NCI-H1694 (cell line): ENCODE data around the gene PIGN.

Source experiments
- DNase-seq: peaks from one replicate; lab custom pipeline; 2025; lab: John Stamatoyannopoulos, UW

The PIGN gene

DNA sequence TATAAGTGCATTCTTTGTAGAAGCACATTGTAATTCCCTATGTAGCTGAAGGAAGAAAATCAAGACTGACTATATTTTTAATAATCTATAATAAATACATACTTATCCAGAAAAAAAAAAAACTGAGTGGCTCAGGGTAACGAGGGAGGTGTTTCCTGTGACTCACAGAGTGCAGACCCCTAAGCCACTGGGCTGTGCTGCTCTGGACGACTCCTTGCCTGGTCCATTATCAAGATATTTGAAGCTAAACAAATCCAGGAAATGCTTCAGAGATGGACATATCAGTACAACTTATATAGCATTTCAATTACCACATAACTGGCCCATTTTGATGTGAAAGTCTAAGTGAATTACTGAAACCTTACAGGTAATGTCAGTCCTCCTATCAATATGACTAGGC lies 80.6 kb downstream of the PIGN start:
- no peak for DNase-seq

DNA sequence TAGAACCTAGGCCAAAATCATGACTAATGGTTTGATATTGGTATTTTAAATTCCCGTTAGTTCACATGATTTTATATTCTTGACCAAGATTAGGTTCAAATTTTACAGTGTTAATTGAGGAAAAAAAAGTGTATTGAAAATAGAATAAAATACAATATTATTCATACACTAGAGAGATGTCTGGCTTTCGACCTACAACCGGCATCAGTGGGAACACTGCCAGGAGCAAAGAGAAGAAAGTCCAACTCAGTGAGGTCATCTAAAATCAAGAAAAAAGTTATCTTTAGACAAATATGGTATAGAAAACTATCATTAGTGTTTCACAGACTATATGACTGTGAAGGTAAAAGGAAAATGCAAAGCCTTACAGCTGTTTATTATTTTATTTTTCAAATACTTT lies 81.5 kb downstream of the PIGN start:
- no peak for DNase-seq

DNA sequence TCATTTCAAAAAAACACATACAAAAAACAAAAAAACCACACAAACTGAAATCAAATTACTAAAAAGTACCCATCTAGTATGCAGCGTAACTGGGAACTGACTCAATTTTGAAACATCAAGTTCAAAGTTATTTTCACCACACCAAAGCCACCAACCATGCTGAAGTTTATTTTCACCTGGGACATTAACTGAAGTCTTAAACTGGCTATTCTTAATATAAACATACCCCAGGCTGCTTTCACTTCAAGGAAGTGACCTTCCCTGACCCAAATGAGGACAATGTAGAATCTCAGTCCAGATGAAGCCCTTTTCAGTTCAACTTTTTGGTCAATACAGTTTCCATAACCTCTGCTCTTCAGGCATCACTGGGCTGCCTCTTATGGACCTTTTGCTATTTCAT lies 84.6 kb downstream of the PIGN start:
- no peak for DNase-seq

DNA sequence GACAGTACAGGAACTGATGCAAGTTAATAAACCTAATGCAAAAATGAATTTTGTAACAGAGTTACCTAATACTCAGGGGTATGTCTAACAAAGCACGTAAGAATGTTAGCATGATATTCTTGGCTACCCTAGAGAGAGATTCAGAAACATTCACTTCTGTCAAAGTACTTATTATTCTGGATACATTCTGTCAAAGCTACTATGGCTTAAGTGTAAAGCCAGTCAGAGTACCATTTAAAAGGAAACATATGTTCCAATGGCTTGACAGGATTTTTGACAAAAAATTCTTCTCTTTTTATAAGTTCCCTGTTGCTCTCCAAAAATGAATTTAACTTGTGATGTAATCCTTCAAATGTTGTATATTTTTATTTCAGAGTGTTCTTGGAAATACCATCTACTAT lies 85.5 kb downstream of the PIGN start:
- no peak for DNase-seq

DNA sequence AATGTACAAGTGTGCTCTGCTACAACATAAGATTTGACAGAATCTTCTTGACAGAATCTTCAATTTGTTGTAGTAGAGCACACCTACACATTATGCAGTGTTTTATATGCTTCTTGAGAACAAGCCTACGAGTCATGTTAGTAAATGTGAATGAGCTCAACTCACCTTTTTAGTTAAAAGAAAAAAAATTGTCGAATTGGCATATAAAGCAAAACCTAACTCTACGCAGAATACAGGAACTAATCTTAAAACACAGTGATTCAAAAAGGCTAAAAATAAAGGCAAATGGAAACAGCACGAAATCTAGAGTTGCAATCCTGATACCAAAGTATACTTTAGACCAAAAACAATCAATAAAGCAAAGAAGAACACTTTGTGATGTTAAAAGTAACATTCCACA lies 87.9 kb downstream of the PIGN start:
- no peak for DNase-seq

DNA sequence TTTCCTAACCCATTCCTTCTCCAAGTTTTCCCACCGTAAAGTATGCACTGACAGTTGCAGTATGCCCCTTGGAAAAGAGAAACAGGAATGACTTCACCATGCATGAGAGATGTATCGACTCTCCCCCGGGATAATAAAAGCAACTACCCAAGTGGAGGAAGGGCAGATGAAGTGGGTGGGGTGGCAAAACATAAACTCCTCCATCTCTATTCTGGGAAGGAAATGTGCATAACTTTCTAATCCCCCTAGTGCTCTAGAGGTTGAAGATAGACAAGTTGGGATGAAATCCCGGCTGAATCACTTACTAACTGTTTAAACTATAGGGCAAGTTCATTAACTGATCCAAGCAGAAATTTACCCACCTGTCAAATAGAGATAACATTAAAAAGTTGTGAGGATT lies 89.2 kb downstream of the PIGN start:
- no peak for DNase-seq

DNA sequence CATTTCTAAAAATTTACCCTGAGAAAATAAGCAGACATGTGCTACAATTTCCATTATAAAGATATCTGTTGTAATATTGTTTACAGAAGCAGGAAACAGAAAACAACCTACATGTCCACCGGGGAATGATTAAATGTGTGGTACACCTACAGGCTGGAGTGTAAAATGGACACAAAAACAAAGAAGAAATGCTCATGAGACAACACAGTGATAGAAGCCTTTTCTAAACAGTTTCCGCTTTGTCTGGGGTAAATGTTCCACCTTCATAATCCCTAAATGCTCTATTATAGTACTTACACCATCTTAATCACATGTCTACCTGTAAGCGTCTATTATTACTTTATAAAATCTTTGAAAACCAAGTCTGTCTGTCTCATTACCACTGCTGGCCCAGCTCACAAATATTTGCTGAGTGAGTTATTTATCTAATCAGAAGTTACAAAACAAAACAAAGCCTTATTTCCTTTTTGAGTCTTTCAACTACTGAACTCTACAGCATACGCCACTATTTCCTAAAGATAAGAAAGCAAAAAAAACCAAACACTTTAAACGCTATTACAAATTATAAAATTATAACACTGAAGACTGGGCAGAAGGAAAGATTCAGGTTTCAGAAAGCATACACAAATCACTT lies 95.3 kb downstream of the PIGN start:
- DNase-seq: no peak

DNA sequence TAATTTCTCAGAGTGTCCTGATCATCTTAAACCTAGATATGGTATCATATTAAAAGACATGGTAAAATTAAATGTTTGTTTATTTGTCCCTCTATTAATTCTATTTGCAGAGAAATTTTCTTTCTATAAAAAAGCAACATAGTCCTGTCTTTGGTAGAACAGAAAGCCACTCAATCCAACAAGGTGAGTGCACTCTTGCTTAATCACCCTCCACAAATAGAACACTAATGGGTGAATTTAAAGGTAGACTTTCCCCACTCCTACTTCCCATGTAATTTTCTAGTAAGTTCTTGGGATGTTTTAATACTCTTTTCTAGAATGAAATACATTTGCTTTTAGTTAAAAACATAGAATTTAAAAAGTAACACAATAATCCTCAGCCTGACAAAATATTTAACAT lies 97.7 kb downstream of the PIGN start:
- DNase-seq: no peak

DNA sequence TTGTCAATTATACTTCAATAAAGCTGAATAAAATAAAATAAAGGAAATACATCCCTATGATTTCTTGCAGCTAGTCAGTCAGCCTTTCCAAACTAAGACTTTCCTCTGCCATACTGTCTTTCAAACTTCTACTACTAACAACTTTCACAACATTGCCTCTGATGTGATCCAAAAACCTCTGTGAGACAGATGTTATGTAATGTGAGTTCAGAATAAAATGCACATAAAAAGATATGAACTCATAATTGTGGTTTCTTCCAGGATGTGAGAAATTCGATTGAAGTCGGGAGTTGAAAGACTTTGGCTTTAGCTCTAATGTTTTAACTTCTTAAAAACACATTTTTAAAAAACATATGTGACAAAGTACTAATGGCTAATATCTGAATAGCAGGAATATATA lies 98.7 kb downstream of the PIGN start:
- no peak for DNase-seq

DNA sequence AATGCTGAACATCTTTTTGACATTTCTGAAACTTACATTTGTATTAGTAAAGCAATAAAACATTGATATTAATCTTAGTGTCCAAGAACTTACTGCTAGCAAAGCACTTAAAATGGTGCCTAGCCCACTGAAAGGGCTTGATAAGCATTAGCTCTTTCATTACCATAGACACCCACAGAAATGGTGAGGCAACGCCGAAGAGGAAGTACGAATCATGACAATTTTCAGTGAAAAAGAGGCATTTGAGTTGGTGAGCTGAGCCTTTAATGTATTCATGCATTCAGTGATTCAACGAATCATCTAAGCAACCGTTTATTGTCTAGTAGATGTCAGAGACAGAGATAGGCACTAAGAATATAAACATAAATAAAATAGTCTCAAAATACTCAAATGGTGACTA lies 101.1 kb downstream of the PIGN start:
- no peak for DNase-seq

DNA sequence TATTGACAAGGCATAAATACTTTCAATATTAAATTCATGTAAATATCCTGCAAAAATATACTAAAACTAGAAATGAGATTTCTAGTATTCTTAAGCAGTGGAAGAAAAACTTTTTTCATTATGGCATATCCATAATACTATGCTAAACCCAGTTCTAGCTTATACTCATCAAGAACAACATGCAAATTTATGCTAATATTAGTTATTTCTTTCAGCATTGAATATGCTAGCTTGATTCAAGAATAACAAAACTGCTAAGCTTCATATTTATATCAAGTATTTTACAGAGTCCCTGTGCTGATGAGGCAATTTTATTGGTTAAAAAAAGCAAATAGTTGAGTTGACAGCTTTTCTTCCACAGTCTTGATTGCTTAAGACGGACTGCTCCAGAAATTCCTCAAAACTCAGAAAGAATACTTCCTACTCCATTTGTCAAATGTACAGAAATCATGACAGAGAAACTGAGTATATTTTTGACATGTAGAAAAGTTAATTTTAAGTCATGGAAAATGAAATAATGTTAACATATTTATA lies 105.0 kb downstream of the PIGN start:
- no peak for DNase-seq

DNA sequence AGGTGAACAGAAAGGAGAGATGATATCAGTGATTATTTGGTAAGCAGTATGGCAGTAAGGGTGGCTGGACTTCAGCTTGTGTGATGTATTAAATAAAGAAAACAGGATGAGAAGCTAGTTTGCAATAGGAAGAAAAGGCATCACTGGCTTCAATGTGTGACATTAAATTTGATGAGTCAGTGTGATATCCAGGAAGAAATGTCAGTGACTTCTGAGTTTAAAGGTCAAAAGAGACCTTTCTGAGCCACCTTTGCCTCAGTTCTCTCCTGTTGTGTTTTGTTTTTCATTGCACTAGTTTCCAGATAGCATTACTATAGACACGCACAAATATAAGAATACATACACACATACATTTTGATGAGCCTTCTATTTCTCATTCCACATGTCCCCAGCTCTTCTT lies 105.6 kb downstream of the PIGN start:
- DNase-seq: no peak

DNA sequence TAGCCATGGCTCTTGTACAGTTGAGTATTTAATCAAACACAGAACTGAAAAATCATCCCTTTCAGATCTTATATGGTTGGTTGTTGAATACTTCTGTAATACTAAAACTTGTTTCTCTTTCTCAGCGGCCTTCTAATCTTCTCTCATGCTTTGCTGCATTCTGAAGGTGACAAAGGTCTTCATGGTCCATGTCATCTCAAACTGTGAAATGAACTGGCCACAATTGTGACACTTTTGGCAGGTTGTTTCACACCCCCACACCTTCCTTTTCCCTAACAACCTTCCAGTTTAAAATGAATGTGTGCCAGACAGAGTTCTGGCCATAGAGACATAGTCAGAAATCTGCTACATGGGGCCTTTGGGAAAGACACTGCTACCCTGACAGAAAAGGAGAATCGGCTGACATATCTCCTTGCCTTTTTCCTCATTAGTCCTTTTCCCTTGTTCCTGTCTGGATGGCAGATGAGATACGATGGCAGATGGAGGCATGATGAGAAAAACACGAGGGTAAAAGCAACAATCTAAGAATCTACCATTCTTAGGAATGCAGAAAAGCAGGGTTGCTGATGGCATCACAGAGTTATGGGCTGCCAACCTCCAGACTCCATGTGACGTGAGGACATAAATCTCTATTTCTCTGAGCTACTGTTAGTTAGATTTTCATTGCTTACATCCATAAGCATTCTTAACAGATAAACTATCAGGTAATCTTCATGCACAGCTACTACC lies 106.5 kb downstream of the PIGN start:
- DNase-seq: no peak

DNA sequence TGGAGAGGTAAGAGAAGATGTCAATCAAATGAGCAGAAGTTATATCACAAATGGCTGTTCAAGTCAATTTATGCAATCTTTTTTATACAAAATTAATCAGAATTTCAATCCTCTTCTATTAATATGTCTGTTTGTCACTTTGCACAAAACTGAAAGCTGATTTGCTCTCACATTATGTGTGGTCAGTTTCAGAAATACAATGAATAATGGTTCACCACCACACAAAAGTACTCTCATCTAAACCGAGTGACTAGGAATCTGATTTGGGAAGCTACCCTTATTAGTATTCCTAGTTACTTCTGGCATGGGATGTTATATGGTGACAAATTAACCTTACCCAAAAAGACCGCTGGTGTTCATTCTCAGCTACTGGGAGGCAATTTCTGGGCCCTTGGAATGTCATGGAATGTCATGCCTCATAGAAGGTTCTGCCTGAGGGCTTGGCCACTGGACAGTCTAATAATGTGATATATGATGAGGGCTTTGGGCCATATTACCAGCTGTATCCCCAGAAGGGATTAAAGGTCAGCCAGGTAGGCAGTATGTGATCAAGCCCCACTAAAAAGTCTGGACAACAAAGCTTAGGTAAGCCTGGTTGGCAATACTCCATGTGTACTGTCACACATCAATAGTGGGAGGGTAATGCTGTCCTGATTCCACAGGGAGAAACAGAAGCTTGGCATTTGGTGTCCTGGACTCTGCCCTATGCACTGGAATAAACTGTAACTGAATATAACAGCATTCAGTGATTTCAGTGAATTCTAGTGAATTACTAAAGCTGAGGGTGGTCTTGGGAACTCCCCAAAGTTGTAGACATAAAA lies 113.2 kb downstream of the PIGN start:
- no peak for DNase-seq

DNA sequence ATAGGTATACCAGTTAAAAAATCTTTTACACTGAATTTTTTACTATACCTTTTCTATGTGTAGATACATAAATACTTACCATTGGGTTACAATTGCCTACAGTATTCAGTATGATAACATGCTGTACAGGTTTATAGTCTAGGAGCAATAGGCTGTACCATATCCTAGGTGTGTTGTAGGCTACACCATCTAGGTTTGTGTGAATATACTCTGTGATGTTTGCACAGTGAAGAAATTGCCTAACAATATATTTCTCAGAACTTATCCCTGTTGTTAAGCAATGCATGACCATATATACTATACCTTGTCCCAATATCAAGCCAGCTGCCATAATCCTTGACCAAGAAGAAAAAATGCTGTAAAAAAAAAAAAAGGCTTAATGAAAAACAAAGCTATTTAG lies 114.5 kb downstream of the PIGN start:
- DNase-seq: no peak

DNA sequence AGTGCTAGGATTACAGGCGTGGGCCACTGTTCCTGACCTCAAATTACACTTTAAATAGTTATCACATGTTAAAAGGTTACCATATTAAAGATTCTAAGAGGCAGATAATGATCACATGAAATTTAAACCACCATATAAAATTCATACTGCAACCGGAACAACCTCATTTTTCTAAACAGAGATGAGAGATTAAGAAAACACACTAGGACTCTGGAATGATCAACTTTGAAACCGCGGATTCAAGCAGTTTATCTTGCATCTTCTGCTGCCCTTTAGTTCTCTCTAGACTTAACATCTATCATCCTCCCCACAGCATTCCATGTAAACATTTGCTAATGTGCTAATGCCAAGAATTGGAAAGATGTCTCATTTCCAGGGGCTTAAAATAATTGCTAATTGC lies 115.8 kb downstream of the PIGN start:
- no peak for DNase-seq

DNA sequence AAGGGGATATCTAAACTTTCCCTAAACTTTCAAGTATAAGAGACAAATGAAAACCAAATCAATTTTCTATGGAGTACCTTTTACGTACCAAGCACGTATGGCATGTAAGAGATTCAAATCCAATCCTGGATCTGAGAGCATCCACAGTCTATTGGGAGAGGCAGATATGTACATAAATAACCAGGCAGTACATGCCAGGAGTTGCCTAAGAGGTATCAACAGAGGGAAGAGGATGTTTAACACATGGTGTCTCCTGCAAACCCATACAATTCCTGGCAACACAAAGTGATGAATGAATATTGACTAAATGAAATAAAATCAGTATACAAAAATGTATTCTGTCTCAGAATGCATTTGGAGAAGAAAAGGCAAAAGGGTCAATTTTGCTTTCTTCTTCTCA lies 116.6 kb downstream of the PIGN start:
- no peak for DNase-seq

DNA sequence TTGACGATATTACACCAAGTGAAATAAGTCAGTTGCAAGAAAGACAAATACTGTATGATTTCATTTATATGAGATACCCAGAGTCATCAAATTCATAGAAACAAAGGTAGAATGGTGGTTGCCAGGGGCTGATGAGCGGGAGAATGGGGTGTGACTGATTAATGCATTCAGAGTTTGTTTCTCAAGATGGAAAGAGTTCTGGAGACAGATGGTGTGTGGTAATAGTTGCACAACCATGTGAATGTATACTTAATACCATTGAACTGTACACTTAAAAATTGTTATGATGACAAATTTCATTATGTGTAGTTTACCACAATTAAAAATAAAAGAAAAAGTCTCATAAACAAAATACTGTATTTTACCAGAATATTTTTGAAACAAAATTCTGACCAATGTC lies 117.3 kb downstream of the PIGN start:
- no peak for DNase-seq

DNA sequence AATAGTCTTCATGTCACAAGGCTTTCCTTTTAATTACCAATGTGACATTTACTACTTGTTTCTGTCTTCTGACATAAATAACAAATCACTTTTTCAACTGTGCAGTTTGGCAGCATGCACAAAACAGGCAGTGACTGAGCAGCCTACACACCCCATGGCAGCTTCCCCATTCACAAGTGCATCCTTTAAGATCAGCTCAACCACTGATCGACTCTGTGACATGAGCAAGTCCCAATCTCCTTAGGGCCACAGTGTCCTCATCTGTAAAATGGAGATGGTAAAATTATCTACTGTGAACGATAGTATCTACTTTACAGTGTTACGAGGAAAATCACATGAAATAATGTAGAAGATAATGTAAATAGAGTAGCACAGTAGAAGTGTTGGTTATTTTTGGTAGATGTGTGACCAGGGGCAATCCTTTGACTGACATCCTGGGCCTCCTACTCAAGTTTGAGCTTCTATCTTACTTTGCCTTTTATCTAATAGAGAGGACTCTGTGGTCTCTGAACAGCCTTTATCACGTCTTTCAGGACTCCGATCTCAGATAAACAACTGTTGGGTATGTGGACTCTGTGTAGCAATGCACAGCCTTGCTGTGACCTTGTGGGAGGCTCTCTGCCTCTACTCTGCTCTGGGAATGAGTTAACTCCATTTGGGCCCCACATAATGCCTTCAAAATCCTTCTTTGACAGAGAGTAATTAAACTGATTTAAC lies 120.6 kb downstream of the PIGN start:
- no peak for DNase-seq

DNA sequence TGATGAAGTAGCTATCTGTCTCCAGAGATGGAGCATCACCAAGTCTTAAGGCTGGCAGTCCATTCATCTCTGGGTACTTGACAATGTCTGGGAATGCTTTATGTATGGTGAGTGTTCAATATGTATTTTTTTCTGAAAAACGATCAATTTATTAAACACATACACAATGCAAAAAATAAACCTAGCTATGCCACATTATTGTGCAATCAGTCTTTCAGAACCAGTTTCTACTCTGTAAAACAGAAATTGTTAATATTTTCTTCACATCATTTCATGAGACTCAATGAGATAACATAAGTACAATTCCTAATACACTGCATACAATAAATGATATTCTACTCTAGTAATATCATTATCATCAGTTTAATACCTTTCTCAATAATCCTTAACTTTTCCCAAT lies 122.5 kb downstream of the PIGN start:
- DNase-seq: no peak

DNA sequence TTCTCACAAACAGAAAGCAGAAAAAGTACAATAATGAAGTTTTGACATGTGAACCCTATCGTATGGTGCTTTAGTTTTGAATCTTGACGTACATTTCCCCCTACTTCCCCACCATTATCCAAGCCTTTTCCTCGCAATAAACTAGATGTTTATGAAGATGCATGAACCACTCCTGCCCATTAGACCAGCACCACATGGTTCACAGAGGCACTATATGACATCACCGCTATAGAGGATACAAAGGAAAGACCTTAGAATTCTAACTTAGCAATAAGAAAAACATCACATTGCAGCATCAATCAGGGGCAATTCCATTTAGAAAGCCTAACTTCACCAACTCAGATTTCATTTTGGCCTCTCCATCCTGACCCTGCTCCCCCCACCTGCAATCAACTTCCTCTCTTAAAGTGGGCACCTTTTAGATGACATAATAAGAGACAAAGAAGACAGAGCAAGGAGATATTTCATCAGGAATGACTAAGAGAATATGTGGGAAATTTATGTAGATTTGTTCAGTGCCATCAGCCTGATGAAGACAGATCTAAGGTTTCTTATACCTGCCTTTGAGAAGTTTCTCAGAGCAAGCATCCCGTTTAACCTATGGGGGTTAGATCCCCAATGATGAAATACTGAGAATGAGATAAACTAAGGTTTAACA lies 124.9 kb downstream of the PIGN start:
- no peak for DNase-seq

DNA sequence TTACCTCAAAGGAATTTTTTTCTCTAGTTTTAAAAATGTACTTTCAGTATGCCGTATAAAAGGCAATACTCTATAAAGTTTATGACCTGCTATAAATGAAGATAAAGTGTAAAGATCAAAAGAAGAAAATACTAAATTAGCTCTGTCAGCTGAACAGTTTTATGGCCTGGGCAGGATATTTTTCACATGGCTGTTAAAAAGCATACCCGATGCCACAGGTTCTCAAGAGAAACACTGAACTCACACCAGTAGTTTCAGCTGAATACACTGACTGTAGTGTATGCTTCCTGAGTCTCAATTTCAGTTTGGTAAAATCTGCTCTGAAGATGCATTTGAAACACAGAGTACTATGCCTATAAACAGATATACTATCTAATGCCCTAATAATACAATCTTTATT lies 126.0 kb downstream of the PIGN start:
- DNase-seq: no peak
